AML-193 (cell line): ENCODE results near the gene GLP1R.
"Not testable (repeated sequence)": the region's sequence is repeated elsewhere in the genome, so short reads cannot be mapped to it uniquely, and the experiment has no call there.

ENCODE experiments used
- DNase-seq, 2 experiments: peaks; one replicate each; lab custom pipeline; 2025; lab: John Stamatoyannopoulos, UW

The GLP1R gene

GRCh38 chr6:39128106-39128505 is 79.5 kb downstream of the GLP1R start:
- no peak for DNase-seq

- DNase-seq: no peak
These were observed 80.3 kb downstream of the GLP1R start for GRCh38 chr6:39128832-39129231.

GRCh38 chr6:39130691-39131090 is 82.1 kb downstream of the GLP1R start:
- DNase-seq: no peak

GRCh38 chr6:39134761-39135160 is 86.2 kb downstream of the GLP1R start:
- DNase-seq: not testable (repeated sequence)

GRCh38 chr6:39136207-39136606 is 87.6 kb downstream of the GLP1R start:
- not testable (repeated sequence) for DNase-seq

GRCh38 chr6:39137245-39137644 is 88.7 kb downstream of the GLP1R start:
- peak; percentile 44 to 48 for DNase-seq
